Measurements from ENCODE around the gene RHOA. TPM values are rescaled to one million over a fixed set of nuclear protein-coding genes. Genes with fewer than 3 reads are reported as not detected.
A peak's percentile ranks its signal among the peaks of the same experiment; 100 is the strongest.

RHOA gene
- total RNA-seq, 6 donors from 2014 or later = 206 to 611 (median 456) TPM

GRCh38 chr3:49427586-49427985 is 15.8 kb upstream of the RHOA start:
- DNase-seq (no peak), ATAC-seq (ENCODE audit: low FRiP score in 2 of 2) (no peak)
- no peaks in the 10 kb centered on the region for H3K9me3 ChIP-seq
- no peak overlapping the region for H3K27ac ChIP-seq
- peaks cover 0 to 21% (median 8%) of the 10 kb centered on the region in 4 donors for H3K4me1 ChIP-seq
- TF ChIP-seq EP300 (IDR thresholded peaks at IDR 0.05) = no peak
- no peak for TF ChIP-seq POLR2AphosphoS5 (IDR thresholded peaks at IDR 0.05)
- no peak for TF ChIP-seq CTCF (IDR thresholded peaks at IDR 0.05)
- no peak for TF ChIP-seq POLR2A (IDR thresholded peaks at IDR 0.05)
- no peaks in the 10 kb centered on the region for H3K27me3 ChIP-seq
- WGBS, 2 donors = 93 to 96% methylated on average over 2 of the region's 2 CpGs
- peaks cover 0 to 19% (median 12%) of the 10 kb centered on the region in 4 donors for H3K36me3 ChIP-seq
- no peak overlapping the region for H3K4me3 ChIP-seq

GRCh38 chr3:49424816-49425215 is 13.0 kb upstream of the RHOA start:
- Histone ChIP-seq H3K36me3 (peaks cover 0 to 26% (median 14%) of the 10 kb centered on the region in 4 donors), H3K27ac (no peak overlapping the region), H3K4me3 (no peak overlapping the region), H3K9me3 (no peaks in the 10 kb centered on the region), H3K4me1 (peaks cover 3 to 24% (median 7%) of the 10 kb centered on the region in 4 donors), H3K27me3 (no peaks in the 10 kb centered on the region)
- ATAC-seq (ENCODE audit: low FRiP score in 2 of 2) = no peak
- TF ChIP-seq EP300 (IDR thresholded peaks at IDR 0.05) (no peak), POLR2AphosphoS5 (IDR thresholded peaks at IDR 0.05) (no peak), CTCF (IDR thresholded peaks at IDR 0.05) (no peak), POLR2A (IDR thresholded peaks at IDR 0.05) (no peak)
- 98 to 100% methylated on average over 2 to 6 of the region's 6 CpGs for WGBS, 2 donors
- DNase-seq = no peak

- Histone ChIP-seq H3K27ac (peak within 1 kb of the TSS in 1 of 4 donors; percentile 29), H3K9me3 (no peaks in the 10 kb centered on the region), H3K4me3 (peak within 1 kb of the TSS in 3 of 4 donors; percentile 17 to 36 (median 30)), H3K27me3 (no peaks in the 10 kb centered on the region), H3K4me1 (peaks cover 0 to 13% (median 3%) of the 10 kb centered on the region in 4 donors), H3K36me3 (peaks cover 0 to 37% (median 17%) of the 10 kb centered on the region in 4 donors)
- no peak for TF ChIP-seq EP300 (IDR thresholded peaks at IDR 0.05)
- peak in 1 of 4 donors; percentile 9 for TF ChIP-seq POLR2A (IDR thresholded peaks at IDR 0.05)
- 48 to 79% methylated on average over 8 to 24 of the region's 25 CpGs for WGBS, 2 donors
- ATAC-seq (ENCODE audit: low FRiP score in 2 of 2) (peak; percentile 25 to 50), DNase-seq (peak; percentile 39 to 79)
These were observed 10.8 kb upstream of the RHOA start, which contains the start of gene AMT for GRCh38 chr3:49422379-49423248. AMT (minus strand) TSS chr3:49422473; CDS start chr3:49422450, 23 bp downstream.

- DNase-seq (no peak), ATAC-seq (ENCODE audit: low FRiP score in 2 of 2) (no peak)
- 69% methylated on average over 12 of the region's 14 CpGs; no CpG with 5 or more reads in 1 of the 2 donors for WGBS, 2 donors
- Histone ChIP-seq H3K27me3 (no peaks in the 10 kb centered on the region), H3K36me3 (peaks cover 0 to 43% (median 17%) of the 10 kb centered on the region in 4 donors), H3K4me3 (peak overlapping the region in 3 of 4 donors; percentile 17 to 36 (median 30)), H3K4me1 (peaks cover 3 to 15% (median 8%) of the 10 kb centered on the region in 4 donors), H3K9me3 (no peaks in the 10 kb centered on the region), H3K27ac (no peak overlapping the region)
- TF ChIP-seq EP300 (IDR thresholded peaks at IDR 0.05) (no peak), CTCF (IDR thresholded peaks at IDR 0.05) (no peak), POLR2AphosphoS5 (IDR thresholded peaks at IDR 0.05) (no peak), POLR2A (IDR thresholded peaks at IDR 0.05) (no peak)
These were observed 10.2 kb upstream of the RHOA start for GRCh38 chr3:49421890-49422378.

- peaks cover 36 to 51% (median 42%) of the 10 kb centered on the region in 4 donors for H3K4me1 ChIP-seq
- peak overlapping the region in 3 of 4 donors; percentile 67 to 100 (median 83) for H3K27ac ChIP-seq
- 93 to 97% methylated on average over 7 to 13 of the region's 13 CpGs for WGBS, 2 donors
These were observed 5.8 kb upstream of the RHOA start for GRCh38 chr3:49417516-49418120.

More at GRCh38 chr3:49417516-49418120, 5.8 kb upstream of the RHOA start:
- no peak for TF ChIP-seq EP300 (IDR thresholded peaks at IDR 0.05)
- TF ChIP-seq POLR2A (IDR thresholded peaks at IDR 0.05) = no peak
- no peak for TF ChIP-seq CTCF (IDR thresholded peaks at IDR 0.05)
- no peak for TF ChIP-seq POLR2AphosphoS5 (IDR thresholded peaks at IDR 0.05)
- DNase-seq = no peak
- no peaks in the 10 kb centered on the region for H3K27me3 ChIP-seq
- peaks cover 0 to 50% (median 7%) of the 10 kb centered on the region in 4 donors for H3K36me3 ChIP-seq
- no peaks in the 10 kb centered on the region for H3K9me3 ChIP-seq
- no peak overlapping the region for H3K4me3 ChIP-seq
- ATAC-seq (ENCODE audit: low FRiP score in 2 of 2) = no peak

Measured in upper lobe of left lung (tissue), 6 donors.